HepG2 (cell line): ENCODE measurements around the gene ZNF451. TPM values are rescaled to one million over a fixed set of nuclear protein-coding genes. Genes with fewer than 3 reads are reported as not detected.

ENCODE experiments used
- ASH2L ChIP-seq: fragments of 300-600, 200-600 bp; sonication (generic); IDR thresholded peaks from 2 replicates; pipeline ENCODE4 v1.7.0; 2017; ENCODE audit warnings: low read depth, mild to moderate bottlenecking, moderate library complexity, mixed read lengths, low read length; ENCODE audit not compliant: insufficient read length
- ATF7 ChIP-seq, 2 experiments: fragments of 450-650 bp in 1 of 2; sonication (generic) in 1 of 2; formaldehyde crosslinking in 1 of 2; IDR thresholded peaks; 2 replicates each; pipeline versions ENCODE4 v1.4.0 to v1.6.1; 2016 to 2020; ENCODE audit warnings: antibody characterized with exemption in 1 of 2, mild to moderate bottlenecking in 1 of 2, missing genetic modification reagents in 1 of 2
- BCL6 ChIP-seq: IDR thresholded peaks from 2 replicates; pipeline ENCODE4 v1.6.1; 2016; ENCODE audit warnings: missing genetic modification reagents, missing compliant biosample characterization
- DPF2 ChIP-seq: sonication (generic); formaldehyde crosslinking; IDR thresholded peaks from 2 replicates; pipeline ENCODE4 v1.4.0; 2020; ENCODE audit warnings: mild to moderate bottlenecking, low read depth, missing genetic modification reagents, borderline replicate concordance
- ETV5 ChIP-seq: IDR thresholded peaks from 2 replicates; pipeline ENCODE4 v1.6.1; 2018; ENCODE audit warnings: missing biosample characterization, missing genetic modification reagents, inconsistent platforms, borderline replicate concordance
- FOXC1 ChIP-seq: sonication (generic); formaldehyde crosslinking; IDR thresholded peaks from 2 replicates; pipeline ENCODE4 v1.8.0; 2022; ENCODE audit warnings: mild to moderate bottlenecking, missing genetic modification reagents, borderline replicate concordance
- FOXJ3 ChIP-seq: sonication (generic); formaldehyde crosslinking; IDR thresholded peaks from 2 replicates; pipeline ENCODE4 v1.4.0; 2020; ENCODE audit warnings: missing genetic modification reagents, mild to moderate bottlenecking, borderline replicate concordance
- HOXA7 ChIP-seq: sonication (generic); formaldehyde crosslinking; IDR thresholded peaks from 2 replicates; pipeline ENCODE4 v1.8.1; 2022; ENCODE audit warnings: mild to moderate bottlenecking, missing genetic modification reagents, moderate library complexity
- NCOR1 ChIP-seq: fragments of 200-600 bp; sonication (generic); IDR thresholded peaks from 2 replicates; pipeline ENCODE4 v1.7.0; 2017; ENCODE audit warnings: antibody characterized with exemption, low read length, borderline replicate concordance
- PRPF4 ChIP-seq: fragments of 200-400 bp; formaldehyde crosslinking; IDR thresholded peaks from 2 replicates; pipeline ENCODE4 v1.6.1; 2016; ENCODE audit warnings: low read length, low read depth; ENCODE audit not compliant: poor library complexity, severe bottlenecking
- RCOR2 ChIP-seq: IDR thresholded peaks from 2 replicates; pipeline ENCODE4 v1.6.1; 2016; ENCODE audit warnings: missing biosample characterization, missing genetic modification reagents
- RFXAP ChIP-seq: sonication (generic); formaldehyde crosslinking; IDR thresholded peaks from 2 replicates; pipeline ENCODE4 v1.4.0; 2020; ENCODE audit warnings: missing genetic modification reagents, borderline replicate concordance
- SOX5 ChIP-seq: IDR thresholded peaks from 2 replicates; pipeline ENCODE4 v1.6.1; 2016; ENCODE audit warnings: borderline replicate concordance
- YY1 ChIP-seq: IDR thresholded peaks from 2 replicates; pipeline ENCODE4 v1.6.1; 2011; ENCODE audit warnings: low read length, low read depth, moderate library complexity, mild to moderate bottlenecking; ENCODE audit not compliant: insufficient read depth, insufficient replicate concordance
- ZBTB21 ChIP-seq: sonication (generic); formaldehyde crosslinking; IDR thresholded peaks from 2 replicates; pipeline ENCODE4 v1.4.0; 2020; ENCODE audit warnings: missing genetic modification reagents
- ZFP36L1 ChIP-seq: sonication (generic); formaldehyde crosslinking; IDR thresholded peaks from 2 replicates; pipeline ENCODE4 v1.8.0; 2022; ENCODE audit warnings: mild to moderate bottlenecking, missing genetic modification reagents, moderate library complexity
- ZNF251 ChIP-seq: sonication (generic); formaldehyde crosslinking; IDR thresholded peaks from 2 replicates; pipeline ENCODE4 v1.9.0; 2021; ENCODE audit warnings: mild to moderate bottlenecking, missing genetic modification reagents
- ZNF326 ChIP-seq: sonication (generic); formaldehyde crosslinking; IDR thresholded peaks from 2 replicates; pipeline ENCODE4 v1.4.0; 2020; ENCODE audit warnings: missing genetic modification reagents, borderline replicate concordance
- ZNF331 ChIP-seq: sonication (generic); formaldehyde crosslinking; IDR thresholded peaks from 2 replicates; pipeline ENCODE4 v1.4.0; 2020; ENCODE audit warnings: missing genetic modification reagents
- ZNF335 ChIP-seq: sonication (generic); formaldehyde crosslinking; IDR thresholded peaks from 2 replicates; pipeline ENCODE4 v1.4.0; 2020; ENCODE audit warnings: missing genetic modification reagents
- ZNF549 ChIP-seq: sonication (generic); formaldehyde crosslinking; IDR thresholded peaks from 2 replicates; pipeline ENCODE4 v1.5.0; 2020; ENCODE audit warnings: missing genetic modification reagents
- ZNF614 ChIP-seq: IDR thresholded peaks from 2 replicates; pipeline ENCODE4 v1.6.1; 2018; ENCODE audit warnings: missing biosample characterization, missing genetic modification reagents, inconsistent platforms, borderline replicate concordance
- polyA plus RNA-seq, 8 experiments: library from polyadenylated mRNA; depleted of rRNA in 3 of 8; stranded (reverse) in 7 of 8; unstranded in 1 of 8; fragments of >200 nt; fragmentation: Illumina TruSeq in 4 of 8; extraction: Trizol in 4 of 8; gene quantifications; 2 replicates each; pipeline versions ENCODE4 v1.2.1 to v1.2.3, GENCODE V29; 2011 to 2016; ENCODE audit warnings: low read depth in 4 of 8, missing spikeins in 1 of 8, mixed read lengths in 1 of 8; ENCODE audit not compliant: insufficient read depth in 1 of 8
- total RNA-seq, 5 experiments: library from RNA; depleted of rRNA; stranded (reverse); fragments of >200 nt; fragmentation: Illumina TruSeq; extraction: Trizol; gene quantifications; 2 replicates each; pipeline ENCODE4 v1.2.3, GENCODE V29; 2016; ENCODE audit warnings: low read depth in 1 of 5
- TF ChIP-seq, protein P1 (sequence below): sonication (generic); formaldehyde crosslinking; IDR thresholded peaks from 2 replicates; pipeline ENCODE4 v1.4.0; 2020; ENCODE audit warnings: mild to moderate bottlenecking, low read depth, missing genetic modification reagents
- TF ChIP-seq, protein P2 (sequence below): sonication (generic); formaldehyde crosslinking; IDR thresholded peaks from 2 replicates; pipeline ENCODE4 v1.4.0; 2020; ENCODE audit warnings: missing genetic modification reagents
- TF ChIP-seq, protein P3 (sequence below): IDR thresholded peaks from 2 replicates; pipeline ENCODE4 v1.6.1; 2012; ENCODE audit warnings: low read depth, low read length, improper control_type of control experiment

The ZNF451 gene
- total and polyA plus RNA-seq, 2 of the 13 experiments (the other 11 are each of a cell fraction or from before 2014, with no cell fraction given) = 32.1 to 65.7 TPM

DNA sequence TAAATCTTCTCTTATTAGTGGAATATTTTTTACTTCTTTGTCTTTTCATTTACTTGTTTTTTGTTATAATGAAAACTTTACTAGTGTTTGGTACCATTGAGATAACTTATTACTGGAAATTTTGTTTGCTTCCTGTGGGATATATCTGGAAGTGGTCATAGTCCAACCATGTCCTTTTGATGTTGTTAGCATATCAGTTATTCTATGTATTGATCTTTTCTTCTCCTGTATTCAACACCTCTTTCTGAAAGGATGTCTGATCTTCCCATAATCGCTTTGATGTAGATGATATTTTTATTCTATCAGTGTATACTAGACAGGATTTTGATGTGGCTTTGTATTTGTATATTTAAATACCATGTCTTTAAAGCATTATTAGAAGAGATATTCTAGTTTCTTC is 17.0 kb downstream of the ZNF451 start (continued):
- TF ChIP-seq, protein P1, sequence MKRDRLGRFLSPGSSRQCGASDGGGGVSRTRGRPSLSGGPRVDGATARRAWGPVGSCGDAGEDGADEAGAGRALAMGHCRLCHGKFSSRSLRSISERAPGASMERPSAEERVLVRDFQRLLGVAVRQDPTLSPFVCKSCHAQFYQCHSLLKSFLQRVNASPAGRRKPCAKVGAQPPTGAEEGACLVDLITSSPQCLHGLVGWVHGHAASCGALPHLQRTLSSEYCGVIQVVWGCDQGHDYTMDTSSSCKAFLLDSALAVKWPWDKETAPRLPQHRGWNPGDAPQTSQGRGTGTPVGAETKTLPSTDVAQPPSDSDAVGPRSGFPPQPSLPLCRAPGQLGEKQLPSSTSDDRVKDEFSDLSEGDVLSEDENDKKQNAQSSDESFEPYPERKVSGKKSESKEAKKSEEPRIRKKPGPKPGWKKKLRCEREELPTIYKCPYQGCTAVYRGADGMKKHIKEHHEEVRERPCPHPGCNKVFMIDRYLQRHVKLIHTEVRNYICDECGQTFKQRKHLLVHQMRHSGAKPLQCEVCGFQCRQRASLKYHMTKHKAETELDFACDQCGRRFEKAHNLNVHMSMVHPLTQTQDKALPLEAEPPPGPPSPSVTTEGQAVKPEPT (CRISPR knock-in tag) = no peak
- no peak for TF ChIP-seq ATF7 (IDR thresholded peaks at IDR 0.05)
- TF ChIP-seq ATF7 (CRISPR knock-in tag; IDR thresholded peaks at IDR 0.05) = no peak
- TF ChIP-seq, protein P2, sequence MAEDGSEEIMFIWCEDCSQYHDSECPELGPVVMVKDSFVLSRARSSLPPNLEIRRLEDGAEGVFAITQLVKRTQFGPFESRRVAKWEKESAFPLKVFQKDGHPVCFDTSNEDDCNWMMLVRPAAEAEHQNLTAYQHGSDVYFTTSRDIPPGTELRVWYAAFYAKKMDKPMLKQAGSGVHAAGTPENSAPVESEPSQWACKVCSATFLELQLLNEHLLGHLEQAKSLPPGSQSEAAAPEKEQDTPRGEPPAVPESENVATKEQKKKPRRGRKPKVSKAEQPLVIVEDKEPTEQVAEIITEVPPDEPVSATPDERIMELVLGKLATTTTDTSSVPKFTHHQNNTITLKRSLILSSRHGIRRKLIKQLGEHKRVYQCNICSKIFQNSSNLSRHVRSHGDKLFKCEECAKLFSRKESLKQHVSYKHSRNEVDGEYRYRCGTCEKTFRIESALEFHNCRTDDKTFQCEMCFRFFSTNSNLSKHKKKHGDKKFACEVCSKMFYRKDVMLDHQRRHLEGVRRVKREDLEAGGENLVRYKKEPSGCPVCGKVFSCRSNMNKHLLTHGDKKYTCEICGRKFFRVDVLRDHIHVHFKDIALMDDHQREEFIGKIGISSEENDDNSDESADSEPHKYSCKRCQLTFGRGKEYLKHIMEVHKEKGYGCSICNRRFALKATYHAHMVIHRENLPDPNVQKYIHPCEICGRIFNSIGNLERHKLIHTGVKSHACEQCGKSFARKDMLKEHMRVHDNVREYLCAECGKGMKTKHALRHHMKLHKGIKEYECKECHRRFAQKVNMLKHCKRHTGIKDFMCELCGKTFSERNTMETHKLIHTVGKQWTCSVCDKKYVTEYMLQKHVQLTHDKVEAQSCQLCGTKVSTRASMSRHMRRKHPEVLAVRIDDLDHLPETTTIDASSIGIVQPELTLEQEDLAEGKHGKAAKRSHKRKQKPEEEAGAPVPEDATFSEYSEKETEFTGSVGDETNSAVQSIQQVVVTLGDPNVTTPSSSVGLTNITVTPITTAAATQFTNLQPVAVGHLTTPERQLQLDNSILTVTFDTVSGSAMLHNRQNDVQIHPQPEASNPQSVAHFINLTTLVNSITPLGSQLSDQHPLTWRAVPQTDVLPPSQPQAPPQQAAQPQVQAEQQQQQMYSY = no peak
- peak; percentile 25; the same call in 1 of the 2 replicates for TF ChIP-seq DPF2
- no peak for TF ChIP-seq ZNF326
- peak; percentile 59 for TF ChIP-seq ASH2L
- TF ChIP-seq RCOR2 (CRISPR knock-in tag) = peak; percentile 65
- TF ChIP-seq ZNF549 = no peak
- TF ChIP-seq ZBTB21 (CRISPR knock-in tag) = no peak
- TF ChIP-seq ZNF251 (CRISPR knock-in tag) = no peak
- TF ChIP-seq FOXJ3 (CRISPR knock-in tag) = peak; percentile 52; the same call in 1 of the 2 replicates
- TF ChIP-seq, protein P3, sequence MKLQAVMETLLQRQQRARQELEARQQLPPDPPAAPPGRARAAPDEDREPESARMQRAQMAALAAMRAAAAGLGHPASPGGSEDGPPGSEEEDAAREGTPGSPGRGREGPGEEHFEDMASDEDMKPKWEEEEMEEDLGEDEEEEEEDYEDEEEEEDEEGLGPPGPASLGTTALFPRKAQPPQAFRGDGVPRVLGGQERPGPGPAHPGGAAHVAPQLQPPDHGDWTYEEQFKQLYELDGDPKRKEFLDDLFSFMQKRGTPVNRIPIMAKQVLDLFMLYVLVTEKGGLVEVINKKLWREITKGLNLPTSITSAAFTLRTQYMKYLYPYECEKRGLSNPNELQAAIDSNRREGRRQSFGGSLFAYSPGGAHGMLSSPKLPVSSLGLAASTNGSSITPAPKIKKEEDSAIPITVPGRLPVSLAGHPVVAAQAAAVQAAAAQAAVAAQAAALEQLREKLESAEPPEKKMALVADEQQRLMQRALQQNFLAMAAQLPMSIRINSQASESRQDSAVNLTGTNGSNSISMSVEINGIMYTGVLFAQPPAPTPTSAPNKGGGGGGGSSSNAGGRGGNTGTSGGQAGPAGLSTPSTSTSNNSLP = peak; percentile 92
- TF ChIP-seq BCL6 (CRISPR knock-in tag) = peak; percentile 91
- TF ChIP-seq SOX5 (CRISPR knock-in tag) = peak; percentile 72; the same call in 1 of the 2 replicates
- peak; percentile 59; the same call in 1 of the 2 replicates for TF ChIP-seq NCOR1
- no peak for TF ChIP-seq RFXAP
- no peak for TF ChIP-seq ZFP36L1 (CRISPR knock-in tag)
- no peak for TF ChIP-seq FOXC1 (CRISPR knock-in tag)
- TF ChIP-seq ETV5 (CRISPR knock-in tag) = peak; percentile 40; the same call in 1 of the 2 replicates
- no peak for TF ChIP-seq PRPF4
- TF ChIP-seq ZNF335 (CRISPR knock-in tag) = no peak
- TF ChIP-seq YY1 = no peak
- TF ChIP-seq ZNF331 (CRISPR knock-in tag) = 0 out of 2 replicates have a peak, but pooled peaks have one; percentile 33
- peak; percentile 33; the same call in 1 of the 2 replicates for TF ChIP-seq ZNF614 (CRISPR knock-in tag)
- no peak for TF ChIP-seq HOXA7 (CRISPR knock-in tag)
